ENCODE data around the gene ZC3H8.

Gene ZC3H8

DNA sequence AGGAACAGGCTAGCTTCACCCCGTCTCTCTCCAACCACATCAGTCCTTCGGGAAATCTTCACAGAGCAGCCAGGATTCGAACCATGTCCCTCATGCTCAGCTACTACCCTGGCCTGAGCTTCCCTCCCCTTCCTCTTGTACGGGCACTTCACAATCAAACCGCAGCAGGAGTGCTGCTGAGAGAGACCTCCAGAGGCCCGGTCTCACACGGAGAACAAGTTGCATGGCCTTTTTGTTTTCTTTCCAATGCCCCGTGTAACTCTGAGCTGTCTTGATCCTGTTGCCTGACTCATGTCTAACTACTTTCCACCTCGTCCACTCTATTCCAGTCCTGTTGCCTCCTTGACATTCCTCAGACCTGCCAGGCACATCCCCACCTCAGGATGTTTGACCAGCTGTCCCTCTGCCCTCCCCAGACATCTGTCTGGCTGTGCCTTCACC, 91.3 kb downstream of the ZC3H8 start:
- no peak for DNase-seq

DNA sequence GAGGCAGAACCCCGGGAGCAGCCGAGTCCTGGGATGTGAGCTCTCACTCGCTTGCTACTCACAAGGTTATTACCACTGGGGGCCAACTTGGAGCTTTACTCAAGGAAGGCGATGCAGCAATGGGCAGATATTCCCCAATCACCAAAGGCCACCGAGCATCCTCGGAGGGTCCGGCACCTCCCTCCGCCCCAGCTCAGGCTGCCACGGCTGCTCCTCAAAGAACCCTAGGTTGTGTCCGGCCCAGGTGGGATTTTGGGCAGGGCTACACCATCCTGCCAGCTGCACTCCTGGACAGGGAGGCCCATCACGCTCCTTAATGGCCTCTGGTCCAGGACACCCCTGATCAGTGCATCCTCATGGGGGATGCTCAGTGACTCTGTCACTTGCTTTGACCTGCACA, 91.9 kb downstream of the ZC3H8 start:
- no peak for DNase-seq

DNA sequence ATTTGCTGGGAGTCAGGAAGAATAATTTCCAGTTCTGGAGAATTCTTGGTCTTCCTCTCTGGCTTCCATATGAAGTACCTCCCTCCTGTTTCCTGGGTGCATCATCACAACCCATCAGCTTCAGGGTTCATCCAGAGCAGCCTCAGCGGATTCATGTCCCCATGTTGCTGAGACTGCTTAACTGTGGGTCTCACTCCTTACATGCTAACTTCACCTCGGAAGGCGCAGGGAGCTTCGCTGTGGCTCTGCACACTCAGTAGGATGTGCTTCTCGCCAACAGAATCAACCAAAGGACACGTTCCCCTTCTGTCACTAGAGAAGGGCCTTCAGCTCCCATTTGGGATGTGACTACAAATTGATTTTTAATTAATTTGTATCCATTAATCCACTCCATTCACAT, 92.5 kb downstream of the ZC3H8 start:
- DNase-seq: no peak

All from T-helper 2 cell (primary cell).